PC-9 (cell line): ENCODE data around the gene CAPZA1.

Experiments
- CTCF ChIP-seq: fragments of 200-600 bp; sonication (generic); conservative IDR thresholded peaks from 2 replicates; pipeline ENCODE4 v1.6.1; 2017; ENCODE audit warnings: mixed run types, antibody characterized with exemption, mild to moderate bottlenecking, moderate library complexity
- EZH2 ChIP-seq: fragments of 200-600 bp; sonication (generic); IDR thresholded peaks from 2 replicates; pipeline ENCODE4 v1.8.0; 2017; ENCODE audit warnings: antibody characterized with exemption, low read depth

GRCh38 chr1:112618114-112618720 is 1.4 kb upstream of the CAPZA1 start:
- TF ChIP-seq CTCF = no peak
- no peak for TF ChIP-seq EZH2
